ENCODE results near the gene MPI.

GRCh38 chr15:74857082-74857655, 32.7 kb upstream of the MPI start:
- no peak for TF ChIP-seq CTCF (IDR thresholded peaks at IDR 0.05)
- no peak for TF ChIP-seq POLR2A (IDR thresholded peaks at IDR 0.05)

Data from Peyer's patch (tissue), 4 donors.